Stimulated activated CD4-positive, alpha-beta T cell treated with anti-CD3 and anti-CD28 coated beads, Interleukin-1b, Interleukin-23, amount 100 ng/mL, for 48 hours (primary cell): Measurements from ENCODE around the gene ATN1.
"Not testable (repeated sequence)": the region's sequence is repeated elsewhere in the genome, so short reads cannot be mapped to it uniquely, and the experiment has no call there.

ENCODE experiments used
- DNase-seq: peaks from one replicate; pipeline ENCODE4 v3.0.0-alpha.2; 2020

Gene ATN1, protein sequence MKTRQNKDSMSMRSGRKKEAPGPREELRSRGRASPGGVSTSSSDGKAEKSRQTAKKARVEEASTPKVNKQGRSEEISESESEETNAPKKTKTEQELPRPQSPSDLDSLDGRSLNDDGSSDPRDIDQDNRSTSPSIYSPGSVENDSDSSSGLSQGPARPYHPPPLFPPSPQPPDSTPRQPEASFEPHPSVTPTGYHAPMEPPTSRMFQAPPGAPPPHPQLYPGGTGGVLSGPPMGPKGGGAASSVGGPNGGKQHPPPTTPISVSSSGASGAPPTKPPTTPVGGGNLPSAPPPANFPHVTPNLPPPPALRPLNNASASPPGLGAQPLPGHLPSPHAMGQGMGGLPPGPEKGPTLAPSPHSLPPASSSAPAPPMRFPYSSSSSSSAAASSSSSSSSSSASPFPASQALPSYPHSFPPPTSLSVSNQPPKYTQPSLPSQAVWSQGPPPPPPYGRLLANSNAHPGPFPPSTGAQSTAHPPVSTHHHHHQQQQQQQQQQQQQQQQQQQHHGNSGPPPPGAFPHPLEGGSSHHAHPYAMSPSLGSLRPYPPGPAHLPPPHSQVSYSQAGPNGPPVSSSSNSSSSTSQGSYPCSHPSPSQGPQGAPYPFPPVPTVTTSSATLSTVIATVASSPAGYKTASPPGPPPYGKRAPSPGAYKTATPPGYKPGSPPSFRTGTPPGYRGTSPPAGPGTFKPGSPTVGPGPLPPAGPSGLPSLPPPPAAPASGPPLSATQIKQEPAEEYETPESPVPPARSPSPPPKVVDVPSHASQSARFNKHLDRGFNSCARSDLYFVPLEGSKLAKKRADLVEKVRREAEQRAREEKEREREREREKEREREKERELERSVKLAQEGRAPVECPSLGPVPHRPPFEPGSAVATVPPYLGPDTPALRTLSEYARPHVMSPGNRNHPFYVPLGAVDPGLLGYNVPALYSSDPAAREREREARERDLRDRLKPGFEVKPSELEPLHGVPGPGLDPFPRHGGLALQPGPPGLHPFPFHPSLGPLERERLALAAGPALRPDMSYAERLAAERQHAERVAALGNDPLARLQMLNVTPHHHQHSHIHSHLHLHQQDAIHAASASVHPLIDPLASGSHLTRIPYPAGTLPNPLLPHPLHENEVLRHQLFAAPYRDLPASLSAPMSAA (N-terminal part only)

DNA sequence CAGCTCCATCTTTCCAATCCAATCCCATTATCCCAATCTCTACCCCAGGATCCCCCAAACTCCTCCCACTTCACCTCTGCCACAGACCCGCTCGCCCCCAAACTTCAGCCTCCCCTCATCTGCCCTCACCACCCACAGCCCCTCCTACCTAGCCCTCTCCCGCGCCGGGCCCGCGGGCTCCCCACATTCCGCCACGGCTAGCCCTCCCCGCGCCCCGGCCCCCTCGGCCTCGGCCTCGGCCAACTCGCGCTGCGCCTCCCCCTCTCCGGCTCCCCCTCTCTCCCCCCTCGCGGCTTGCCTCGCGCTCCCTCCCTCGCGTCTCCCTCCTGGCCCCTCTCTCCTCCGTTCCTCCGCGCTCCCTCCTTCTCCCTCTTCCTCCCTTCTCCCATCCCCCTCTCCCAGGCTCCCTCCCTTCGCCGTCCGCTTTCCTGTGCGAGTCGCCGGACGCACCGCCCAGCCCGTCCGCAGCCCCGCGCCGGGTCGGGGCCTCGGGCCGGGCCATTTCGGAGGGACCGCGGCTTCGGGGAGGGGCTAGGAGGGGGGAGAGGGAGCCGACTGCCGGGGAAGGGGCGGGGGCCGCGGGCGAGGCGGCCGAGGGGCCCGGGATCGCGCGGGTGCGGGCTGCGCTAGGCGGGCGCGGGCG, at the start of gene ATN1:
ATN1 (plus strand) TSS at position 581 of the 643 bp plus-strand sequence. CDS start 6,043 bp downstream, outside the sequence.
- no peak for DNase-seq

- not testable (repeated sequence) for DNase-seq
Measured at GRCh38 chr12:6879824-6880223, 47.9 kb upstream of the ATN1 start.

GRCh38 chr12:6883252-6883651, 44.5 kb upstream of the ATN1 start:
- DNase-seq, result no peak

GRCh38 chr12:6883683-6884082, 44.1 kb upstream of the ATN1 start:
- DNase-seq, result no peak

GRCh38 chr12:6884539-6884938, 43.2 kb upstream of the ATN1 start:
- no peak for DNase-seq

- not testable (repeated sequence) for DNase-seq
Measured at GRCh38 chr12:6886206-6886999, 41.4 kb upstream of the ATN1 start.

GRCh38 chr12:6887460-6887859, 40.3 kb upstream of the ATN1 start:
- no peak for DNase-seq

DNA sequence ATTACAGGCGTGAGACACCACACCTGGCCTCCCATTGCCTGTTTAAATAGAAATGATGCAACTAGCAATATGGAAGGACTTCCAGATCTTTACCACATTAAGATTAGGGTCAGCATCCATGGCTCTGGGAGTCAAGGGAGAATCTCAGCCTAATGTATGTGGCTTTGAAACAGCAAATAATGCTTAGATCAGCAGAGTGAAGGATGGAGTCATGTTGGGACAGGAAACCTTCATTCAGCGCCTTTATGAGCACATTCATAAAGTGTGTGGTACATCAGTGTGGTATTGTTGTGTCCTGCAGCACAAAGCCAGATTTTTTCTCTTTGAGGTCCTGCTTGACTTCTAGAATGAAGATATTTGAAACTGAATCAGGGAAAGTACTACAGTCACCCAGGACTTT, 39.4 kb upstream of the ATN1 start:
- no peak for DNase-seq

GRCh38 chr12:6888794-6889193, 39.0 kb upstream of the ATN1 start:
- not testable (repeated sequence) for DNase-seq

- DNase-seq, result not testable (repeated sequence)
Measured at GRCh38 chr12:6889775-6890573, 37.8 kb upstream of the ATN1 start.

GRCh38 chr12:6890789-6891645, 36.7 kb upstream of the ATN1 start:
- DNase-seq, result peak; percentile 98

DNA sequence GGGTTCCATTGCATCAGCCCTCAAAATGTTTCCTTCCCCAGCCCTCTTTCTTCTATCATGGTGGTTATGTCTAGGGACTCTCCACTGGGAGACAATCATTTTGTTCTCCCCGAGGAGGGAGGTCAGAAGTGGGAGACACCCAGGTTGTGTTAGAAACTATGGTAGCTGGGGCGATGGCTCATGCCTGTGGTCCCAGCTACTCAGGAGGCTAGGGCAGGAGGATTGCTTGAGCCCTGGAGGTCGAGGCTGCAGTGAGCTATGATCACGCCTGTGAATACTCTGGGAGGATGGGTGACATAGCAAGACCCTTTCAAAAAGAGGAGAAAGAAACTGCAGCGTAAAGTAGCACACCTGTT, 36.1 kb upstream of the ATN1 start:
- no peak for DNase-seq

DNA sequence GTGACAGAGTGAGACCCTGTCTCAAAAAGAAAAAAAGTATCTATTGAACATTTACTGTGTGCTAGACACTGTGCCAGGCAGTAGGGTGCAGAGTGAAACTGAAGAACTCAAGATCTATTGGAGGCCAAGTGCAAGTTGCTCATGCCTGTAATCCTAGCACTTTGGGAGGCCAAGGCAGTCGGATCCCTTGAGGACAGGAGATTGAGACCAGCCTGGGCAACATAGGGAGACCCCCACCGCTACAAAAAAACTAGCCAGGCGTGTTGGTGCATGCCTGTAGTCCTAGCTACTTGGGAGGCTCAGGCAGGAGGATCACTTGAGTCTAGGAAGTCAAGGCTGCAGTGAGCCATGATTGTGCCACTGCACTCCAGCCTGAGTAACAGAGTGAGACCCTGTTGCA, 35.1 kb upstream of the ATN1 start:
- not testable (repeated sequence) for DNase-seq

- DNase-seq, result no peak
Measured at GRCh38 chr12:6894321-6894720, 33.4 kb upstream of the ATN1 start.

GRCh38 chr12:6896846-6897435, 30.8 kb upstream of the ATN1 start:
- no peak for DNase-seq

- DNase-seq, result no peak
Measured at GRCh38 chr12:6899427-6899826, 28.3 kb upstream of the ATN1 start.

GRCh38 chr12:6899837-6900519, 27.8 kb upstream of the ATN1 start:
- DNase-seq, result peak; percentile 27

GRCh38 chr12:6902448-6902847, 25.3 kb upstream of the ATN1 start:
- DNase-seq, result no peak

- no peak for DNase-seq
Measured at GRCh38 chr12:6903722-6904121, 24.0 kb upstream of the ATN1 start.
